Measurements from ENCODE around the gene IFT27.

DNA sequence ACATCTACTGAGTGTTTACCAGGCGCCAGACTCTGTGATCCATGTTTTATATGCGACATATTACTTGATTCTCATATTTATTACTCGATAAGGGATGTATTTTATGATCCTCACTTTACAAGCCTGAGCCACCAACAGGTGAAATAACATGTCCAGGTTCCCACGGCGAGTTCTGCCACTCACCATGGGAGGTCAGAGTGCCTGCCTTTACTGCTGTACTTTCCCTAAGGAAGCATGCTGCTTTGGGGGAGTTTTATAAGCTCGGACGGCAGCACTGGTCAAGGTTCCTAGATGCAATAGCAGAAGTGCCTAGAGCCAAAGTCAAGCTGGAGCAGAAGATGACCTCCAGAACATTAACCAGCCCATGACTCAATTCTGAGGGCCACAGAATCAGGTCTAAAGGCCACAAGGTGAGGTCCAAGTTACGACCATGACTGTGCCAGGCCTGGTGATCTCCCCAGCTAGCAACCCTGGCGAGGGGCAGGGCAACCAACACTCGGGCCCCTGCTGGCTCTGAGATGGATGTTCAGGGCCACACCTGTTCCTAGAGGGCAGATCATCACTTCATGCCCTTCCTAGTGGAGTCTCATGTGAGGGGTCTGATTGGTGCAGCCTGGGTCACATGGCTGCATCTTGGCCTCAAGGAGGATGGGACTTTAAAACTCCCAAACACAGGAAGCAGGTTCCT lies 14.2 kb downstream of the IFT27 start:
- TF ChIP-seq POLR2AphosphoS5 (IDR thresholded peaks at IDR 0.05; ENCODE audit: low read depth, low read length) (no peak), YY1 (IDR thresholded peaks at IDR 0.05; ENCODE audit: extremely low read depth, insufficient replicate concordance, low read depth, low read length) (no peak), POLR2A (IDR thresholded peaks at IDR 0.05; ENCODE audit: borderline replicate concordance, extremely low read depth, insufficient read depth, insufficient read length) (no peak), RAD21 (IDR thresholded peaks at IDR 0.05; ENCODE audit: low read depth) (no peak), SRF (IDR thresholded peaks at IDR 0.05; ENCODE audit: low read depth) (no peak)
- TF ChIP-seq, protein P1, sequence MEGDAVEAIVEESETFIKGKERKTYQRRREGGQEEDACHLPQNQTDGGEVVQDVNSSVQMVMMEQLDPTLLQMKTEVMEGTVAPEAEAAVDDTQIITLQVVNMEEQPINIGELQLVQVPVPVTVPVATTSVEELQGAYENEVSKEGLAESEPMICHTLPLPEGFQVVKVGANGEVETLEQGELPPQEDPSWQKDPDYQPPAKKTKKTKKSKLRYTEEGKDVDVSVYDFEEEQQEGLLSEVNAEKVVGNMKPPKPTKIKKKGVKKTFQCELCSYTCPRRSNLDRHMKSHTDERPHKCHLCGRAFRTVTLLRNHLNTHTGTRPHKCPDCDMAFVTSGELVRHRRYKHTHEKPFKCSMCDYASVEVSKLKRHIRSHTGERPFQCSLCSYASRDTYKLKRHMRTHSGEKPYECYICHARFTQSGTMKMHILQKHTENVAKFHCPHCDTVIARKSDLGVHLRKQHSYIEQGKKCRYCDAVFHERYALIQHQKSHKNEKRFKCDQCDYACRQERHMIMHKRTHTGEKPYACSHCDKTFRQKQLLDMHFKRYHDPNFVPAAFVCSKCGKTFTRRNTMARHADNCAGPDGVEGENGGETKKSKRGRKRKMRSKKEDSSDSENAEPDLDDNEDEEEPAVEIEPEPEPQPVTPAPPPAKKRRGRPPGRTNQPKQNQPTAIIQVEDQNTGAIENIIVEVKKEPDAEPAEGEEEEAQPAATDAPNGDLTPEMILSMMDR (IDR thresholded peaks at IDR 0.05 in 2 of 3, conservative IDR thresholded peaks at IDR 0.05 in 1 of 3; ENCODE audit: borderline replicate concordance in 1 of 3, insufficient read depth in 1 of 3, low read depth in 2 of 3, low read length in 2 of 3), result no peak

Data from HCT116 (cell line).